ENCODE measurements around the gene CWC25. TPM values are rescaled to one million over a fixed set of nuclear protein-coding genes. Genes with fewer than 3 reads are reported as not detected.

CWC25 gene
- total and polyA plus RNA-seq, 2 of the 13 experiments (the other 11 are each of a cell fraction or from before 2014, with no cell fraction given), result 15.6 to 22.7 TPM

GRCh38 chr17:38867179-38867967 lies 42.3 kb upstream of the CWC25 start (continued):
- TF ChIP-seq JUND (CRISPR knock-in tag; IDR thresholded peaks at IDR 0.05), result no peak
- TF ChIP-seq ZFP91 (CRISPR knock-in tag; IDR thresholded peaks at IDR 0.05; ENCODE audit: borderline replicate concordance), result no peak
- no peak for TF ChIP-seq ZNF790 (CRISPR knock-in tag; IDR thresholded peaks at IDR 0.05; ENCODE audit: borderline replicate concordance)
- no peak; the same call in 1 of the 2 replicates for TF ChIP-seq MIER2 (CRISPR knock-in tag; IDR thresholded peaks at IDR 0.05)
- no peak for TF ChIP-seq ZNF558 (CRISPR knock-in tag; IDR thresholded peaks at IDR 0.05; ENCODE audit: borderline replicate concordance)
- TF ChIP-seq ZSCAN21 (CRISPR knock-in tag; IDR thresholded peaks at IDR 0.05; ENCODE audit: borderline replicate concordance), result no peak
- TF ChIP-seq PBX3 (CRISPR knock-in tag; IDR thresholded peaks at IDR 0.05; ENCODE audit: borderline replicate concordance), result no peak; the same call in 1 of the 2 replicates
- no peak for TF ChIP-seq ZNF550 (CRISPR knock-in tag; IDR thresholded peaks at IDR 0.05; ENCODE audit: borderline replicate concordance)
- no peak for TF ChIP-seq DZIP1 (CRISPR knock-in tag; IDR thresholded peaks at IDR 0.05)
- no peak for TF ChIP-seq SETDB1 (CRISPR knock-in tag; IDR thresholded peaks at IDR 0.05; ENCODE audit: borderline replicate concordance)
- no peak for TF ChIP-seq KDM6A (CRISPR knock-in tag; IDR thresholded peaks at IDR 0.05; ENCODE audit: low read depth)
- TF ChIP-seq, protein P1, sequence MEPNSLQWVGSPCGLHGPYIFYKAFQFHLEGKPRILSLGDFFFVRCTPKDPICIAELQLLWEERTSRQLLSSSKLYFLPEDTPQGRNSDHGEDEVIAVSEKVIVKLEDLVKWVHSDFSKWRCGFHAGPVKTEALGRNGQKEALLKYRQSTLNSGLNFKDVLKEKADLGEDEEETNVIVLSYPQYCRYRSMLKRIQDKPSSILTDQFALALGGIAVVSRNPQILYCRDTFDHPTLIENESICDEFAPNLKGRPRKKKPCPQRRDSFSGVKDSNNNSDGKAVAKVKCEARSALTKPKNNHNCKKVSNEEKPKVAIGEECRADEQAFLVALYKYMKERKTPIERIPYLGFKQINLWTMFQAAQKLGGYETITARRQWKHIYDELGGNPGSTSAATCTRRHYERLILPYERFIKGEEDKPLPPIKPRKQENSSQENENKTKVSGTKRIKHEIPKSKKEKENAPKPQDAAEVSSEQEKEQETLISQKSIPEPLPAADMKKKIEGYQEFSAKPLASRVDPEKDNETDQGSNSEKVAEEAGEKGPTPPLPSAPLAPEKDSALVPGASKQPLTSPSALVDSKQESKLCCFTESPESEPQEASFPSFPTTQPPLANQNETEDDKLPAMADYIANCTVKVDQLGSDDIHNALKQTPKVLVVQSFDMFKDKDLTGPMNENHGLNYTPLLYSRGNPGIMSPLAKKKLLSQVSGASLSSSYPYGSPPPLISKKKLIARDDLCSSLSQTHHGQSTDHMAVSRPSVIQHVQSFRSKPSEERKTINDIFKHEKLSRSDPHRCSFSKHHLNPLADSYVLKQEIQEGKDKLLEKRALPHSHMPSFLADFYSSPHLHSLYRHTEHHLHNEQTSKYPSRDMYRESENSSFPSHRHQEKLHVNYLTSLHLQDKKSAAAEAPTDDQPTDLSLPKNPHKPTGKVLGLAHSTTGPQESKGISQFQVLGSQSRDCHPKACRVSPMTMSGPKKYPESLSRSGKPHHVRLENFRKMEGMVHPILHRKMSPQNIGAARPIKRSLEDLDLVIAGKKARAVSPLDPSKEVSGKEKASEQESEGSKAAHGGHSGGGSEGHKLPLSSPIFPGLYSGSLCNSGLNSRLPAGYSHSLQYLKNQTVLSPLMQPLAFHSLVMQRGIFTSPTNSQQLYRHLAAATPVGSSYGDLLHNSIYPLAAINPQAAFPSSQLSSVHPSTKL (CRISPR knock-in tag; IDR thresholded peaks at IDR 0.05), result no peak
- TF ChIP-seq ZNF225 (CRISPR knock-in tag; IDR thresholded peaks at IDR 0.05), result no peak
- TF ChIP-seq ZNF879 (CRISPR knock-in tag; IDR thresholded peaks at IDR 0.05), result no peak
- TF ChIP-seq, protein P2, sequence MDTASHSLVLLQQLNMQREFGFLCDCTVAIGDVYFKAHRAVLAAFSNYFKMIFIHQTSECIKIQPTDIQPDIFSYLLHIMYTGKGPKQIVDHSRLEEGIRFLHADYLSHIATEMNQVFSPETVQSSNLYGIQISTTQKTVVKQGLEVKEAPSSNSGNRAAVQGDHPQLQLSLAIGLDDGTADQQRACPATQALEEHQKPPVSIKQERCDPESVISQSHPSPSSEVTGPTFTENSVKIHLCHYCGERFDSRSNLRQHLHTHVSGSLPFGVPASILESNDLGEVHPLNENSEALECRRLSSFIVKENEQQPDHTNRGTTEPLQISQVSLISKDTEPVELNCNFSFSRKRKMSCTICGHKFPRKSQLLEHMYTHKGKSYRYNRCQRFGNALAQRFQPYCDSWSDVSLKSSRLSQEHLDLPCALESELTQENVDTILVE (CRISPR knock-in tag; IDR thresholded peaks at IDR 0.05), result no peak; the same call in 1 of the 2 replicates
- TF ChIP-seq ARHGAP35 (CRISPR knock-in tag; IDR thresholded peaks at IDR 0.05; ENCODE audit: borderline replicate concordance), result no peak
- TF ChIP-seq DPF2 (CRISPR knock-in tag; IDR thresholded peaks at IDR 0.05; ENCODE audit: borderline replicate concordance, low read depth), result no peak
- TF ChIP-seq GATA4 (IDR thresholded peaks at IDR 0.05; ENCODE audit: borderline replicate concordance, low read depth), result peak; percentile 49

All from HepG2 (cell line).